ENCODE data around the gene PLEKHM2. TPM values are rescaled to one million over a fixed set of nuclear protein-coding genes. Genes with fewer than 3 reads are reported as not detected.

Gene PLEKHM2
- total RNA-seq, 1 experiment from 2014 or later, result 45.9 TPM

GRCh38 chr1:15753776-15754175 is 69.7 kb downstream of the PLEKHM2 start:
- Histone ChIP-seq H3K18ac (ENCODE audit: insufficient read length, low read depth, low read length) (no peak overlapping the region), H2AK5ac (ENCODE audit: insufficient read length, low read length) (no peak overlapping the region), H3K56ac (ENCODE audit: insufficient read length, low read depth, low read length) (no peak overlapping the region), H3K9ac (ENCODE audit: extremely low read depth, insufficient read length, low read length) (no peak overlapping the region), H3K14ac (ENCODE audit: insufficient read depth, low read length) (no peak overlapping the region), H2BK120ac (ENCODE audit: low read depth, low read length, poor library complexity, severe bottlenecking) (no peak overlapping the region), H4K8ac (replicated peaks; ENCODE audit: insufficient read length, low read depth, low read length) (no peak overlapping the region), H2BK20ac (ENCODE audit: low read depth, low read length, poor library complexity, severe bottlenecking) (no peak overlapping the region), H3K4ac (ENCODE audit: low read depth, low read length) (no peak overlapping the region), H3K79me2 (ENCODE audit: insufficient read depth, low read length) (no peaks in the 10 kb centered on the region), H3K27ac (ENCODE audit: insufficient read length, low read depth, low read length) (no peak overlapping the region), H3K23ac (ENCODE audit: insufficient read length, low read depth, low read length) (no peak overlapping the region), H2BK12ac (ENCODE audit: insufficient read length, low read depth, low read length) (no peak overlapping the region), H3K4me2 (ENCODE audit: insufficient read depth, insufficient read length, low read length) (no peak overlapping the region), H2AFZ (ENCODE audit: low read length) (no peak overlapping the region), H3T11ph (ENCODE audit: low read length) (no peak overlapping the region), H3K23me2 (ENCODE audit: insufficient read length, low read depth, low read length, poor library complexity, severe bottlenecking) (peaks cover 8% of the 10 kb centered on the region), H2BK15ac (ENCODE audit: low read depth, low read length) (no peak overlapping the region), H2BK5ac (ENCODE audit: insufficient read length, low read length) (no peak overlapping the region), H4K91ac (ENCODE audit: insufficient read length, low read depth, low read length) (no peak overlapping the region), H3K27me3 (ENCODE audit: insufficient read depth, low read length) (no peaks in the 10 kb centered on the region), H3K79me1 (ENCODE audit: insufficient read depth, low read depth, low read length, poor library complexity, severe bottlenecking) (no peaks in the 10 kb centered on the region), H3K4me1 (ENCODE audit: insufficient read depth, low read length) (peaks cover 14% of the 10 kb centered on the region; the same call in 1 of the 2 replicates), H3K9me3 (ENCODE audit: control insufficient read depth, low read depth, low read length) (no peaks in the 10 kb centered on the region), H4K20me1 (ENCODE audit: control insufficient read depth, insufficient read depth, insufficient read length) (no peaks in the 10 kb centered on the region), H4K5ac (ENCODE audit: insufficient read length, low read depth, low read length) (no peak overlapping the region)
- H3K27me3 Mint-ChIP-seq (ENCODE audit: low read depth), result peaks cover 26% of the 10 kb centered on the region
- H3K4me1 Mint-ChIP-seq, result peaks cover 27 to 29% of the 10 kb centered on the region in 2 experiments
- H3K27ac Mint-ChIP-seq, result peak overlapping the region in 1 of 3 experiments; percentile 19; a peak in 1 of 7 replicates
- no peak for TF ChIP-seq CTCF (conservative IDR thresholded peaks at IDR 0.05)
- H3K36me3 Mint-ChIP-seq (ENCODE audit: insufficient read depth in 1 of 3, low read depth in 3 of 3), result peaks cover 0 to 2% (median 0%) of the 10 kb centered on the region in 3 experiments; a peak in 1 of 7 replicates
- DNase-seq, result no peak
- H3K9me3 Mint-ChIP-seq, result no peaks in the 10 kb centered on the region
- no CpG with 5 or more reads among the region's 10 CpGs for WGBS (ENCODE audit: extremely low coverage, insufficient read length, low lambda C conversion rate)
- no peak overlapping the region for H3K4me3 Mint-ChIP-seq
